T-helper 1 cell treated with Interleukin-12 subunit alpha and Interleukin-12 subunit beta and Interleukin-4 antibody, amounts not matched to agents 30 μg/mL and 1 μg/mL, for 36 hours (primary cell): ENCODE results near the gene TRIM38.
"Not testable (repeated sequence)": the region's sequence is repeated elsewhere in the genome, so short reads cannot be mapped to it uniquely, and the experiment has no call there.

Experiments
- H3K27ac Mint-ChIP-seq: one replicate; pipeline ENCODE4 v1.8.0; 2021; ENCODE audit warnings: mild to moderate bottlenecking, mixed read lengths
- H3K27me3 Mint-ChIP-seq: one replicate; pipeline ENCODE4 v1.8.0; 2021; ENCODE audit warnings: low read depth, mixed read lengths
- H3K36me3 Mint-ChIP-seq: one replicate; pipeline ENCODE4 v1.8.0; 2021; ENCODE audit warnings: low read depth, mixed read lengths
- H3K4me1 Mint-ChIP-seq: one replicate; pipeline ENCODE4 v1.8.0; 2021; ENCODE audit warnings: low read depth, mixed read lengths
- H3K4me3 Mint-ChIP-seq: one replicate; pipeline ENCODE4 v1.8.0; 2021; ENCODE audit warnings: mild to moderate bottlenecking, moderate library complexity, mixed read lengths
- H3K9me3 Mint-ChIP-seq: one replicate; pipeline ENCODE4 v1.8.0; 2021; ENCODE audit warnings: mixed read lengths

Gene TRIM38

GRCh38 chr6:25930532-25931410, 31.8 kb upstream of the TRIM38 start, which contains the start of gene SLC17A2:
TSS of gene SLC17A2 (minus strand) at chr6:25930691. CDS start at chr6:25925796, 4,895 bp downstream.
- Mint-ChIP-seq H3K27me3 (no peaks in the 10 kb centered on the region), H3K36me3 (no peaks in the 10 kb centered on the region), H3K27ac (no peak within 1 kb of the TSS), H3K4me1 (peaks cover 20% of the 10 kb centered on the region), H3K4me3 (no peak within 1 kb of the TSS), H3K9me3 (no peaks in the 10 kb centered on the region)

DNA sequence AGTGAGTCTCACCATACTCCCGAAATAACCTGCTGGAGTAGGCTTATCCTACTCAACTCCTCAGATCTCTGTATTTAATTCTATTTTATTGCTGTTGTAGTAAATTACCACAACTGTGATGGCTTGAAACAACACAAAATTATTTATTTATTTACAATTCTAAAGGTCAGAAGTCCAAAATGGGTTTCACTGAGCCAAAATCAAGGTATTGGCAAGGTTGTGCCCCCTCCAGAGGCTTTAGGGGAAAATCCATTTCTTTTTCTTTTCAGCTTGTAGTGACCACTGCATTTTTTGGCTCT, 31.2 kb upstream of the TRIM38 start:
- H3K36me3 Mint-ChIP-seq: no peaks in the 10 kb centered on the region
- no peak overlapping the region for H3K27ac Mint-ChIP-seq
- peaks cover 1% of the 10 kb centered on the region for H3K27me3 Mint-ChIP-seq
- H3K9me3 Mint-ChIP-seq: no peaks in the 10 kb centered on the region
- no peak overlapping the region for H3K4me3 Mint-ChIP-seq
- peaks cover 20% of the 10 kb centered on the region for H3K4me1 Mint-ChIP-seq

- no peaks in the 10 kb centered on the region for H3K9me3 Mint-ChIP-seq
- no peak overlapping the region for H3K27ac Mint-ChIP-seq
- peaks cover 3% of the 10 kb centered on the region for H3K27me3 Mint-ChIP-seq
- H3K4me3 Mint-ChIP-seq: no peak overlapping the region
- H3K4me1 Mint-ChIP-seq: peaks cover 4% of the 10 kb centered on the region
- no peaks in the 10 kb centered on the region for H3K36me3 Mint-ChIP-seq
These were observed 28.4 kb upstream of the TRIM38 start for GRCh38 chr6:25934156-25934555.

DNA sequence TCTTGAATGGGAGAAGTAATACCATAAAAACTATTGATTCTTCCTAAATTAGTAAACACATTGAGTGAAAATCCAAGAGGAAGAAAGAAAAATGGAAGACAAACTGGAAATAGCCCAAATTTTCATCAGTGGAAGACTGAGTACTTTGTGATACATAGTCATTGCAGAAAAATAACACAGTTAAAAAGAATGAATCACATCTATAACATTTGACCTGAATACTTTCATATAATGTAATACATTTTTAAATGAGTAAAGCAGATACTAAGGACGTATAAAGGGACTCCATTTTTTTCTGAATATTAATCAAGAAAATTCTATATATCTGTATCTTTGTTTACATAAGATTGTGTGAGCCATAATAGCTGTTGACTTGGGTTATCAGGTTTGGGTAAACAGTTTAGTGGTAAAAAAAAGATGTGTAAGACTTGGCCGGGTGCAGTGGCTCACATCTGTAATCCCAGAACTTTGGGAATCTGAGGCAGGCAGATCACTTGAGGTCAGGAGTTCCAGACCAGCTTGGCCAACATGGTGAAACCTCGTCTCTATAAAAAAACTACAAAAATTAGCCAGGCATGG, 27.8 kb upstream of the TRIM38 start:
- H3K27ac Mint-ChIP-seq: no peak overlapping the region
- no peaks in the 10 kb centered on the region for H3K9me3 Mint-ChIP-seq

GRCh38 chr6:25935953-25936352, 26.6 kb upstream of the TRIM38 start:
- no peak overlapping the region for H3K27ac Mint-ChIP-seq
- H3K4me3 Mint-ChIP-seq: no peak overlapping the region
- peaks cover 3% of the 10 kb centered on the region for H3K4me1 Mint-ChIP-seq
- no peaks in the 10 kb centered on the region for H3K9me3 Mint-ChIP-seq
- H3K36me3 Mint-ChIP-seq: no peaks in the 10 kb centered on the region
- H3K27me3 Mint-ChIP-seq: peaks cover 3% of the 10 kb centered on the region

More for the DNA sequence above, 27.8 kb upstream of the TRIM38 start:
- peaks cover 3% of the 10 kb centered on the region for H3K4me1 Mint-ChIP-seq
- peaks cover 3% of the 10 kb centered on the region for H3K27me3 Mint-ChIP-seq
- H3K36me3 Mint-ChIP-seq: no peaks in the 10 kb centered on the region
- H3K4me3 Mint-ChIP-seq: no peak overlapping the region

DNA sequence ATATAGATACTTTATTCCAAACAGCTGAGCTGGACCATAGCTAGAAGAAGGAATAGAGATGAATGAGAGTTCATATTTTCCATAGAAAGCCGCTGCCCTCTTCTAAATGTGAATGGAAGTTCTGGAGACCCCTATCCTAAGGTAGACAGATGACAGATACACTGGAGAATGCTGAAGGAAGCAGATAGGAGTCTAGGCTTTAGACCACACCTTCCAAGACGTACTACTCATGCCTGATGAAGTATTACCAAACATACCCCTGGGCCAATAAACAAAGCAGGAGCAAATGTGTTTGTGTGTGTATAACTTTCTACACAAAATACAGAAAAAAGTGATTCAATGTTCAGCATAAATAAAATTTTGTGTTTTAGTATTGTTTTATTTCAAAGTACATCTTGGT, 23.0 kb upstream of the TRIM38 start:
- peaks cover 12% of the 10 kb centered on the region for H3K27me3 Mint-ChIP-seq
- no peaks in the 10 kb centered on the region for H3K9me3 Mint-ChIP-seq
- H3K36me3 Mint-ChIP-seq: no peaks in the 10 kb centered on the region

GRCh38 chr6:25942561-25943147, 19.9 kb upstream of the TRIM38 start:
- Mint-ChIP-seq H3K9me3 (peaks cover 7% of the 10 kb centered on the region), H3K36me3 (peaks cover 5% of the 10 kb centered on the region), H3K4me3 (no peak overlapping the region), H3K27me3 (peaks cover 10% of the 10 kb centered on the region), H3K4me1 (peaks cover 29% of the 10 kb centered on the region), H3K27ac (no peak overlapping the region)

More for the DNA sequence above, 23.0 kb upstream of the TRIM38 start:
- H3K4me1 Mint-ChIP-seq: peaks cover 9% of the 10 kb centered on the region
- H3K27ac Mint-ChIP-seq: no peak overlapping the region
- H3K4me3 Mint-ChIP-seq: no peak overlapping the region

- Mint-ChIP-seq H3K4me1 (peaks cover 29% of the 10 kb centered on the region), H3K27ac (no peak overlapping the region), H3K9me3 (peaks cover 7% of the 10 kb centered on the region), H3K4me3 (no peak overlapping the region), H3K27me3 (peaks cover 10% of the 10 kb centered on the region), H3K36me3 (peaks cover 5% of the 10 kb centered on the region)
These were observed 18.7 kb upstream of the TRIM38 start for GRCh38 chr6:25943887-25944286.

GRCh38 chr6:25944688-25945574, 17.7 kb upstream of the TRIM38 start:
- peaks cover 10% of the 10 kb centered on the region for H3K27me3 Mint-ChIP-seq
- peaks cover 5% of the 10 kb centered on the region for H3K36me3 Mint-ChIP-seq
- peak overlapping the region; percentile 4 for H3K4me3 Mint-ChIP-seq
- peaks cover 7% of the 10 kb centered on the region for H3K9me3 Mint-ChIP-seq
- peak overlapping the region; percentile 11 for H3K27ac Mint-ChIP-seq
- peaks cover 29% of the 10 kb centered on the region for H3K4me1 Mint-ChIP-seq

DNA sequence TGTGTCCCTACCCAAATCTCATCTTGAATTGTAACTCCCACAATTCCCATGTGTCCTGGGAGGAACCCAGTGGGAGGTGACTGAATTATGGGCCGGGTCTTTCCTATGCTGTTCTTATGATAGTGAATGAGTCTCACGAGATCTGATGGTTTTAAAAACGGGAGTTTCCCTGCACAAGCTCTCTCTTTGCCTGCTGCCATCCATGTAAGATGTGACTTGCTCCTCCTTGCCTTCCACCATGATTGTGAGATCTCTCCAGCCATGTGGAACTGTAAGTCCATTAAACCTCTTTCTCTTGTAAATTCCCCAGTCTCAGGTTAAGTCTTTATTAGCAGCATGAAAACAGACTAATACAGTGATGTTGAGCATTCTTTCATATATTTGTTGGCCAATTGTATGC, 16.9 kb upstream of the TRIM38 start:
- H3K4me3 Mint-ChIP-seq, H3K9me3 Mint-ChIP-seq, H3K36me3 Mint-ChIP-seq, H3K27me3 Mint-ChIP-seq: not testable (repeated sequence)
- peaks cover 29% of the 10 kb centered on the region for H3K4me1 Mint-ChIP-seq
- H3K27ac Mint-ChIP-seq: peak overlapping the region; percentile 21

DNA sequence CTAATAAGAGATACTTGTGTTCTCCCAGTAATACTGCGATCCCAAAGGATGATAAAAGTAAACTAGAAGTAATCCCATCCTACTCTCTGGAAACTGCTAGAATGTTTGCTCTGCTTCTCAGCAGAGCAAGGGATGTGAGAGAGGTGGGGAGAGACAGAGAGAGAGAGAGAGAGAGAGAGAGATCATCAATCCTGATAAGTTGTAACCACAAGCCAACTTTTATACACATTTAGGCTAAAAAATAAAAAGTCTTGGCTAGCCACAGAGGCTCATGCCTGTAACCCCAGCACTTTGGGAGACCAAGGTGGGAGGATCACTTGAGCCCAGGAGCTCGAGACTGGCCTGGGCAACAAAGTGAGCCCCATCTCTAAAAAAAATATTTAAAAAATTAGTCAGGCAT, 16.0 kb upstream of the TRIM38 start:
- H3K36me3 Mint-ChIP-seq: peaks cover 5% of the 10 kb centered on the region
- H3K9me3 Mint-ChIP-seq: peaks cover 7% of the 10 kb centered on the region
- peaks cover 29% of the 10 kb centered on the region for H3K4me1 Mint-ChIP-seq
- H3K27ac Mint-ChIP-seq: no peak overlapping the region
- H3K4me3 Mint-ChIP-seq: peak overlapping the region; percentile 68
- H3K27me3 Mint-ChIP-seq: peaks cover 10% of the 10 kb centered on the region

DNA sequence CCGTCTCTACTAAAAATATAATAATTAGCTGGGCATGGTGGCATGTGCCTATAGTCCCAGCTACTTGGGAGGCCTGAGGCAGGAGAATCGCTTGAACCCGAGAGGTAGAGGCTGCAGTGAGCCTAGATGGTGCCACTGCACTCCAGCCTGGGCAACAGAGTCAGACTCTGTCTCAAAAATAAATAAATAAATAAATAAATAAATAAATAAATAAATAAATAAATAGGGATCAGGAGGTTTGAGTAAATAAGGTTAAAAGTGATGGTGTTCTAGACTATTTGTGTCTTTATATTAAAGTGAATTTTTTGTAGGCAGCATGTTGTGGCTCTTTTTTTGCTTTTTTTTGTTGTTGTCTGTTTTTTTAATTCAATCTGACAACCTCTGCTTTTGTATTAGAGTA, 15.1 kb upstream of the TRIM38 start:
- H3K4me3 Mint-ChIP-seq, H3K36me3 Mint-ChIP-seq, H3K27ac Mint-ChIP-seq: not testable (repeated sequence)
- peaks cover 11% of the 10 kb centered on the region for H3K9me3 Mint-ChIP-seq
- H3K4me1 Mint-ChIP-seq: peaks cover 27% of the 10 kb centered on the region
- H3K27me3 Mint-ChIP-seq: peaks cover 14% of the 10 kb centered on the region

GRCh38 chr6:25949695-25950094, 12.9 kb upstream of the TRIM38 start:
- Mint-ChIP-seq H3K4me3 (no peak overlapping the region), H3K27ac (no peak overlapping the region), H3K4me1 (peaks cover 20% of the 10 kb centered on the region), H3K36me3 (peaks cover 5% of the 10 kb centered on the region), H3K9me3 (peaks cover 12% of the 10 kb centered on the region), H3K27me3 (peaks cover 5% of the 10 kb centered on the region)

GRCh38 chr6:25950297-25950696, 12.3 kb upstream of the TRIM38 start:
- peaks cover 14% of the 10 kb centered on the region for H3K4me1 Mint-ChIP-seq
- peaks cover 12% of the 10 kb centered on the region for H3K9me3 Mint-ChIP-seq
- H3K36me3 Mint-ChIP-seq: peaks cover 5% of the 10 kb centered on the region
- H3K27ac Mint-ChIP-seq: no peak overlapping the region
- peaks cover 5% of the 10 kb centered on the region for H3K27me3 Mint-ChIP-seq
- H3K4me3 Mint-ChIP-seq: no peak overlapping the region
